Islet precursor cell (in vitro differentiated cells): ENCODE measurements around the gene UBALD2.
A peak's percentile ranks its signal among the peaks of the same experiment; 100 is the strongest.
"Not testable (repeated sequence)": the region's sequence is repeated elsewhere in the genome, so short reads cannot be mapped to it uniquely, and the experiment has no call there.

Source experiments
- DNase-seq: peaks from one replicate; pipeline ENCODE4 v3.0.0-alpha.2; 2018

The UBALD2 gene

DNA sequence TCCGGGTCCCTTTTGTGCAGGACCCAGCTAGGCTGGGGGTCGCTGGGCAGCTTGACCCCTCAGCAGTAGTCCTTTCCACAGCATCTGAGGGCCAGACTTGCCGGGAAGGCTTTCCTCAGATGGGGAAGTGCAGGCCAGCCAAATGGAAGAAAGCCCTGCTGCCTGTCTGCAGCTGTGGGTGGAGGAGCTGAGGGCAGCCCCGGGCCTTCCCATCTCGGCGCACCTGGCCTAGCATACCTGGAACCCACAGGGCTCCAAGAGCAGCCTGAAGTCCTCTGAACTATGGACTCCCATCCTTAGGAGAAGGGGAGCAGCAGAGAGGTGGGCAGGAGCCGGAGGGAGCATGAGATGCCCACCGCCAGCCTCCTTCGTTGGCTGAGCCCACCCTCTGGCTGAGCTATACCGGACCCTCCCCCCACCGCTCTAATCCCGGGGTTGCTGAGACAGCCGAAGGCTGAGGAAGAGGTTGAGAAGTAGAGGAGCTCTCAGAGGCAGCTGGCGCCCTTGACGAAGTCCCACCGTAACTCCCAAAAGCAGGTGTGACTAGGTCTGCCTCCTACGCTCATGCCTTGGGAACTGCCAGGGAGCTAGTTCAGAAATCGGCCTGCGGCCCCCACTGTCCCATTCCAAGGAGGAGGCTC, 13.2 kb downstream of the UBALD2 start:
- no peak for DNase-seq

DNA sequence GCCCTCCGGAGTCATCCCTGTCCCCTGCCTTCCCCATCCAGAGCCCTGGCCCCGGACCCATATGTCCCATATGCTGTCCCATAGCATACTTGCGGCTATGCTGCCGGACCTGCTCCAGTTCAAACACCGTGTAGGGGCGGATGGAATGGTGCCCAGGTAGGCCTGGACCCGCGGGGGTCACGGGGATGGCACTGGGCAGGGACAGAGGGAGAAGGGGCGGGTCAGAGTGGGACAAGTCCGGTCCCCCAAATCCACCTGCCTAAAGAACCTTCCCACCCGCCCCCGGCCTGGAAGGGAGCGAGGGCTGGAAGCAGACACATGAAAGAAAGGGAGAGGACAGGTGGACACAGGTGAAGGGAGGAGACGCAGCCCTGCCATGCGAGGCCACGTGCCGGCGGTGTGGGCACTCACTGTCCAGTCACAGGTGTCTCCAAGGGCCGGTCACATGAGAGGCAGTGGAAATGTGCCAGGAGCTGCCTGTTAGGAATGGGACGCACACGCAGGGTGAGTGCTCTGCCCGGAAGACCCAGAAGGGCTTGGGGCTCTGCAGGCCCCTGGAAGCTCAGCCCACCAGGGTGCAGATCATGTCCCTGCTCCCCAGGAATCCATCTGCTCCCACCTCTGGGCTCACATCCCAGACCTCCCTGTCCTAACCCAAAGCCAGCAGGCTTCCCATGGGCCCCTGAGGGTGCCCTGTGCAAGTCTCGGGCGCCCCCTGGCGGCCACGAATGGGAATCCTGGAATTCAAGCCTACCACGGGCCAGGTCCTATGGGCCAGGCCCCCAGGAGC, 14.0 kb downstream of the UBALD2 start:
- DNase-seq = peak; percentile 96

DNA sequence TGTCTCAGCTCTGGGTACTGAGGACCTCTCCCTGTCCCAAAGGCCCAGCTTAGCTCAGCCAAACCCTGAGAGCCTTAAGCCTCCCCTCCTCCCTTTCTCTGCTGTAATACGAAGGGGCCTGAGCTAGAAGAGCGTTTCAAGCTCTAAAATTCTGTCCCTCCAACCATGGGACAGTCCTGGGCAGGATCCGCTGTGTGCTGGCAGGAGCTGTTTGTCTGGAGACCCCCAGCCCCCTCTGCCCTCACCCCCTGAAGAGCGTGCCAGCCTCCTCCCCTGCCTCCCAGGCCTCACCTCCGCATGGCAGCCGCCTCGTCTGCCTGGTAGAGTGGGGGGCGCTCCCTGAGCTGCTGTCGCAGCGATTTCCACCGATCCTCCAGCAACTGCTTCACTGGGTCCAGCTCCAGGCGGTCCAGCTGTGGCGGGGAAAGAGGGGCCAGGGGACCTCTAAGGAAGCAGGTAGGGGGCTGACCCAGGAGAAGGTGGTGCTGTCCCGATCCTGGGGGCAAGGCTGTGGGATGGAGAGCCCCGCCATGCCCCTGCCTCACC, 14.7 kb downstream of the UBALD2 start:
- no peak for DNase-seq

DNA sequence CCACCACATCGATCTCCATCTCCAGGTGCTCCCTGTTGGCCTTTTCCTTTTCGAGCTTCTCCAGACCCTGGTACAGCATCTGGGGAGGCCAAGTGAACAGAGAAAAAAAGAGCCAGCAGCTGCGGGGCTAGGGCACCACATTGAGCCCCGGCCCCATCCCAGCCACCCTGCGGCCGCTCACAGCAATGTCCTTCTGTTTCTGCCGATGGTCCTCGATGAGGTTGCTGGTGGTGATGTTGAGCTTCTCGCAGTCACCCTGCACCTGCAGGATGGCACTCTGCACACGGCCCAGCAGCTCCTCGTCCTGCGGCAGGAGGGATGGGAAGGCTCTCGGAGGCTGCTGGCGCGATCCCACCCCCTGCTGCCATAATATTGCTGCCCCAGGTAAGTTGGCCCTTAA, 15.5 kb downstream of the UBALD2 start:
- DNase-seq = no peak

DNA sequence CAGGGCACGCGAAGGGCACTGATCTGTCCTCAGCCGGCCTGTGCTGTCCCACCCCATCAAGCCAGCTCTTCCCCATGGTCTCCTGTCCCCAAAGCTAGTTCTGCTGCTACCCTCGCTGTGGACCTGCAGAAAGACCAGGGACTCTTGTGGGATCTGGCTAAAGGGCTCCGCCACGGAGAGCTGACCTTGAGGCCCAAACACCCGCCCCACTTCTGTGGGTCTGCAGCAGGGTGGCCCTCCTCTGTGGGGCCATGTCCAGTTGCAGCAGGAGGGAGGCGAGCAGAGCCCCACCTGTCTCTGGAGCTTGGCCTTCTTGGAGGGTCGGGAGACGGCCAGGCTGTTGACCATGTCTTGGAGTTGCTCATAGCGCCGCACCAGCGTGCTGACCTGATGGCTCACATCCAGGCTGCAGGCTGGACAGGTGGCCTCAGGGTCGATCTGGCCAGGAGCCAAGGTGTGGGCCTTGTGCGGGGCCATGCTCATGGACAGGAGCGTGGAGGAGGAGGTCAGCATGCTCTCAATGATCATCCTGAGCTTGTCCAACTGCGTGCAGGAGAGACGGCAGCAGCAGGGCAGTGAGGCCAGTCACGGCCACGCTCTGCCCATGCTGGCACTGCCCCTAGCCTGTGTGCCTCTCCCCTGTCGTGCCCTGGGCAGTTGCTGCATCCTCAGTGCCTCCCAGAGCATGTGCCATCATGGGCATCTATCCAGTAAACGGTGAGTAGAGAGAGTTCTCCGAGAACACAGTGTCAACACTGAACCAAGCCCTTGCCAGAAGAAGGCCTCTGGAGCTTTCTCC, 16.6 kb downstream of the UBALD2 start:
- no peak for DNase-seq

DNA sequence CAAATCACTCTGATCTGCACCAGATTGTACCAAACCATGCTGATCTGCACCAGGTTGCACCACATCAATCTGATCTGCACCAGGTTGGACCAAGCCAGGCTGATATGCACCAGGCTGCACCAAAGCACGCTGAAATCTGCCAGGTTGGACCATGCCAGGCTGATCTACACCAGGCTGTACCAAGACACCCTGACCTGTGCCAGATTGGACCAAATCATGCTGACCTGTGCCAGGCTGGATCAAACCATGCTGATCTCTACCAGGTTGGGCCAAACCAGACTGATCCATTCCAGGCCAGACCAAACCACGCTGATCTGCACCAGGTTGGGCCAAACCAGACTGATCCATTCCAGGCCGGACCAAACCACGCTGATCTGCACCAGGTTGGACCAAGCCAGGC, 27.4 kb downstream of the UBALD2 start:
- no peak for DNase-seq

DNA sequence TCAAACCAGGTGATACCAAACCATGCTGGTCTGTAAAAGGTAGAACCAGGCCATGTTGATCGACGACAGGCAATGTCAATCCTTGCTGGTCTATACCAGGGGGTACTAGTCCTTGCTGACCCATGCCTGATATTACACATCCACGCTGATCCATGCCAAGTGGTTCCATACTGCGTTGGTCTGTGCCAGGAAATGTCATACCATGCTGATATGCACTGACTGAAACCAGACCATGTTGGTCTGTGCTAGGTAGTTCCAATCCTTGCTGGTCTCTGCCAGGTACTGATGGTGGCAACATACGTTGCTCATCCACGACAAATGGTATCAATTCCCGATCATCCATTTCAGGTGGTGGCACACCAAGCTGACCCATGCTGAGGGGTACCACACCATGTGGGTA, 28.0 kb downstream of the UBALD2 start:
- DNase-seq = no peak

DNA sequence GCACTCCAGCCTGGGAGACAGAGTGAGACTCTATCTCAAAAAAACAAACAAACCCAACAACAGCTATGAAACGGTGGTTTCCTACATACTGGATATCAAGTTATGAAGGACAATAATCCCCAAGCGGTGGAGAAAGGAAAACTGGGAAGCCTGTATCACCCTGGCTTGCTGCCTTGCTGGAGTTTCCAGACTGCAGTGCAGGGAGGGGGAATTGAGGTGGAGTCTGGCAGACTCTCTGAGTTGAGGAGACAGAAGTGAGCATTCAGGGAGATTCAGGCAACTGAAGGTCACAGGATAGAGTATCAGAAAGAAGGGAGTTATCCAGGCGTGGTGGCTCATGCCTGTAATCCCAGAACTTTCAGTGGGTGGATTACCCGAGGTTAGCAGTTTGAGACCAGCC, 31.0 kb downstream of the UBALD2 start:
- DNase-seq = no peak

DNA sequence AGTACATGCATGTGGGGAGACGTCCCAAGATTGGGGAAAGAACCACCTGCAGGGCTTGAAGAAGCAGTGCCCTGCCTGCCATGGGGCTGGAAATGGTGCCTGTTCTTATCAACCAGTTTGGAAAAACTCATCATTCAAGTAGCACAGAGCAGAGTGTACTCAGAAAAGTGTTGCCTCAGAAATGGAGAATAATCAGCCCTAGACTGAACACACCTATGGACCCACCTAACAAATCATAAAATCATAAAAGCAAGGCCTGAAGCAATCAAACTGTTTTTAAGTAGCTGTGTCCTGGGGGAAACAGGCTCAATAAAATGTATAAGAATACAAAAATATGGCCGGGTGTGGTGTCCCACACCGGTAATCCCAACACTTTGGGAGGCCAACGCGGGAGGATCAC, 31.7 kb downstream of the UBALD2 start:
- no peak for DNase-seq

DNA sequence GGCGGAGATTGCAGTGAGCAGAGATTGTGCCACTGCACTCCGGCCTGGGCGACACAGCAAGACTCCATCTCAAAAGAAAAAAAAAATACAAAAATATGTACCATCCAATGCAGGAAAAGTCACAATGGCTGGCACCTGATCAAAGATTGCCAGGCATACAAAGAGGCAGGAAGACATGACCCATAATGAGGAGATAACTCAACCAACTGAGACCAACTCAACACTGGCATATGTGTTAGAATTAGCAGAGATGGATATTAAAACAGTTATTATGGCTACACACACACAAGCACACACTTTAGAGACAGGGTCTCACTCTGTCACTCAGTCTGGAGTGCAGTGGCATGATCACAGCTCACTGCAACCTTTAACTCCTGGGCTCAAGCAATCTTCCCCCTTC, 32.3 kb downstream of the UBALD2 start:
- DNase-seq = no peak

DNA sequence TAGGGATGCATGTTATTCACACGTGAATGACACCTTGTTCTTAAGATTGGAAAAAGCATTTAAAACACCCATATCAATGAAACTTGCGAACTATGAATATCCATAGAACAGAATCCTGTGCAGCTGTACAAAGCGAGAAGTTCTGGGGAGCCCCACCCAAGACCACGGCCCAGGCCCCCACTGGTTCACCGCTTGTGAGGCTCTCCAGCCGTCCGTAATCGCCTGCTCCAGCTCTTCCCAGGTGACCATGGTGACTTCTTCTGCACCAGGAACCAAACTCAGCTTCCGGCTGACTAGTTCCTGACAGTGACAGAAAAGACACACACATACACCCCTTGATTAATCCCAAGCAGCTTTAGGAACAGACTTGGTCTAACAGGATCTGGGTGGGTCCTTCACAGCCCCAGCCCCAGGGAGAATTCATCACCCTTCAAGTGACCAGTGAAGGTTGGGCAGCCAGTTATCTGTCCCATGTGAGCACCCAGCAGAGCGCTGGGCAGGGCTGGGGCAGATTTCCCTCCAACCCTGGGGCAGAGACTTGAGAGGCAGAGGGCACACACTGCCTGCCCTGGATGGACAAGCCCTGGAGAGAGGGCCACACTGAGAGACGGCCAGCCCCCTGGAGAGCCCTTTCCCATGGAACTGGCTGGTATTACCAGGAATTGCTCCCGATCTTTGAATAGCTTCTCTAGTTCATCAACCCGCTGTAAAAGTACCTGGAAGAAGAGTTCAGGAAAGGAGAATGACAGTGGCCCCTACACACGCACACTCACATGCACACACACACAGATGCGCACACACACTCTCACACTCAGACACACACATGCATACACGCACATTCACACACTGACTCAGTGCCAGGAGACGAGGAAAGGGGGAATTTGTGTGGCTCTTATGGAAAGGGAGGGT, 39.3 kb downstream of the UBALD2 start:
- DNase-seq = peak; percentile 55

DNA sequence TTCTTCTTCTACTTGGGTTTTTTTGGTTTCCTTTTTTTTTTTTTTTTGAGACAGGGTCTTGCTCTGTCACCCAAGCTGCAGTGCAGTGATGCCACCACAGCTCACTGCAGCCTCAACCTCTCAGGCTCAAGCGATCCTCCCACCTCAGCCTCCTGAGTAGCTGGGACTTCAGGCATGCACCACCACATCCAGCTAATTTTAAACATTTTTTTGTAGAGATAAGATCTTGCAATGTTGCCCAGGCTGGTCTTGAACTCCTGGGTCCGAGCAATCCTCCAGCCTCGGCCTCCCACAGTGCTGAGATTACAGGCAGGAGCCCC, 39.9 kb downstream of the UBALD2 start:
- not testable (repeated sequence) for DNase-seq

DNA sequence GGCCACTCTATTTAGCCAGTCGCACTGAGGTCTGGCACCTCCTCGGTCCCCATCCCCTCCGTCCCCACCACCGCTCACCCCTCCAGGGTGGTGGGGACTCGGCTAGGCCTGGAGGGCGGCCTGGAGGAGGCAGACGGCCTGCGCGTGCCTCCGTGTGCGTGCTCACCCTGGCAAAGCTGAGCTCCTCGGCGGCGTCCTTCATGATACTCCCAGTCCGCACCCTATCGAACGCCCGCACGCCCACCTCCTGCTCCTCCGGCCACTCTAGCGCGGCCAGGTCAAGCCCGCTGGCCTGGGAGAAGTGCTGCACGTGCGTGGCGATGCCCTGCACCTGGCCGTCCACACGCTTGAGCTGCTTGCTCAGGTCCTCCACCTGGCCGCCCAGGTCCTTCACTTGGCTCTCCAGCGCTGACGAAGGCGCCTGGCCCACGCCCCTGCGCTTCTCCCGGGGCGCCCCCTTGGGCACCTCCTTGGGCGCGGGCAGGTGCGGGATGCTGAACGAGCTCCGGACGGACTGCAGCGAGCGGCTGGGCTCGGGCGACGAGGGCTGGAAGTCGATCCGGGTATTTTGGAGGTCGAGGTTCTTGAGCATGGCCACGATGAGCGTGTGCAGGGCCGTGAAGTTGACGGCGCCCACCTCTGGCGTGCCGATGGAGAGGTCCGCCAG, 42.3 kb downstream of the UBALD2 start:
- no peak for DNase-seq

DNA sequence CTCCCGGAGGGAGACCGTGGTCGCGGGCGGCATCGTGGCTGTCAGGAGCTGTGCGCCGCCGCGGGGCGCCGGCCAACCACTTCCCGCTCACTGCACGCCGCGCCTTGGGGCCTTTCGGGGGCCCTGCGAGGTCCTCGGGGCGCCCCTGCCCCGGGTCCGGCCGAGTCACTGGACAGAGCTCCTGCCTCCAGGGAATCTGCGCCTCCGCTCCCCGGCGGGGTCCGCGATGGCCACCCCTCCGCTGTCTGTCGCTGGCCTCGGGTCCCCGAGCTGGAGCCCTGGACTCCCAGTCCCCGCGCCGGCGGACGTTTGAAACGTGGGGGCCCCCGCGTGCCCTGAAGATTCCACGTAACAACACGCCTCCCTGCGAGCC, 42.8 kb downstream of the UBALD2 start, which contains the start of gene QRICH2:
TSS of gene QRICH2 (minus strand) at position 311 of the 373 bp plus-strand sequence. CDS start at position 33, 278 bp downstream.
- DNase-seq = no peak

DNA sequence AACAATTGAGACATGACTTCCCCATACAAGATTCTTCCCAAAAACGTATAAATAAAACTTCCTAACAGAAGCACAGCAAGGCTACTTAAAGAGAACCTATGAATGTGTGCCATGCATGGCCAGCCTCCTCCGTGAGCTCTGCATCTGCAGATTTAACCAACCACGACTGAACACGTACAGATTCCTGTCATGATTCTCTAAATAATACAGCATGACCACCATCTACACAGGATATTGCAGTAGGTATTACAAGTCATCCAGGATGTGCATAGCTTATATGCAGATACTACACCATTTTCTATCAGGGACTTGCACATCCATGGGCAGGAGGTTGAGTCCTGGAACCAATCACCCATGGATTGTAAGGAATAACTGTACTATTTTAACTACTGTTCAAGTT, 44.3 kb downstream of the UBALD2 start:
- DNase-seq = no peak

DNA sequence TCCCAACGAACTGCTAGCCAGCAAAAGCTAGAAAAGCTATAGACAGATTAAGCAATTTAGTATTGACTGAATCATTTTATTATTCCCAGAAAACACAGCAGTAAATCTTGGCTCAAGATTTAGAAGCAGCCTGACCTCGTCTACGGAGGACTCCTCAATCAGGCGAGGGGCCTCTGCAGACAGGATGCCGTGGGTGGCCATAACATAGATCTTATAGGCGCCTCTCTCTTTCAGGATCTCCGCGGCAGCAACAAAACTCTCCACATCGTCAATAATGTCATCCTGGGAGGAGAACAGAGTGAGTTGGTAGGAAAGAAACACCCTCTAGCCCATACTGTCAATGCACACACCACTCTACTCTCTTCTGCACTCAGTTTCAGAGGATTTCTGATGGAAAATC, 47.6 kb downstream of the UBALD2 start:
- no peak for DNase-seq

DNA sequence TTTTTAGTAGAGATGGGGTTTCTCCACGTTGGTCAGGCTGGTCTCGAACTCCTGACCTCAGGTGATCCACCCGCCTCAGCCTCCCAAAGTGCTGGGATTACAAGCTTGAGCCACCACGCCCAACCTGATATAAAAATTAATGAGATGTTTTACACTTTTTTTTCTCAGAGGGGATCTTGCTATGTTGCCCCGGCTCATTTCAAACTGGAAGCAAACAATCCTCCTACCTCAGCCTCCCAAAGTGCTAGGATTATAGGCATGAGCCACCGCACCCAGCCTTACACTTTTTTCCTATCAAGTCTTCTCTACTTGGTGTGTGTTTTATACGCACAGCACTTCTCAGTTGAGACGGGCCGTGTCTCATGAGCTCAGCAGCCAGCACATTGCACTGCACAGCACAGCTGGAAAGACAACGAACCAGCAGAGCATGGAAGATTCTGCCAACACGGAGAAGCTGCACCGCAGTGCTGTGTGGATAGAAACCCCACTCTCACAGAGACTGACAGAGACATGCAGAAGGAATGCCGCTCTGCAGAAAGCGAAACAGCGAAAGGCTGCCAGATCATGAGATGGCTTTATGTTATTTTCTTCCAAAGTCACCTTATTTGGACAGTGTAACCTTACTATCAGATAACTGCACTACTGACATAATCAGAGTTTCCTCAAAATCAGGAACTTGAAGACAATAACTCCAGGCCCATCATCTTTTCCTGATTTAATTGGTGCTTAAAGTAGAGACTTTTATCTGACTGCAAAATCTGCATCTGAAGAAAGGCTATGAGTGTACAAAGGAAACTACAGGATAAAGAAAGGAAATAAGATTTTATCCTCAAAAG, 49.5 kb downstream of the UBALD2 start:
- DNase-seq = no peak

DNA sequence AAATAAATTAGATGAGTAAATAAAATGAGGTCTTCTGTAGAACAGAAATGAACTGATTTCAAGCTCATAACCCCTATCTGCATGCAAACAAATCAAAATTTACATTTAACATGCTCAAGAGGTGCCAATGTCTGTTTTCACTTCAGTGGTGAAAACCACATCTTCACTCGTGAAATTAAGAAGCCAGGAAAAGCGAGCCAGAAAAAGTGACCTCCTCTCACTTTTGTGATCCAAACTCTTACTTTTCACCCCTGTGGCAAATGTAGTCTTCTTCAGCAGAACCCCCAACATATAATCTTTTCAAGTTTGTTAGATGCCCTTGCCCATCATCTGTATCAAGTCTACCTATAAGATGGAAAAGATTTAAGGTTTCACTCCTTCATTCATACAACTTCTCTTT, 52.4 kb downstream of the UBALD2 start:
- DNase-seq = no peak

DNA sequence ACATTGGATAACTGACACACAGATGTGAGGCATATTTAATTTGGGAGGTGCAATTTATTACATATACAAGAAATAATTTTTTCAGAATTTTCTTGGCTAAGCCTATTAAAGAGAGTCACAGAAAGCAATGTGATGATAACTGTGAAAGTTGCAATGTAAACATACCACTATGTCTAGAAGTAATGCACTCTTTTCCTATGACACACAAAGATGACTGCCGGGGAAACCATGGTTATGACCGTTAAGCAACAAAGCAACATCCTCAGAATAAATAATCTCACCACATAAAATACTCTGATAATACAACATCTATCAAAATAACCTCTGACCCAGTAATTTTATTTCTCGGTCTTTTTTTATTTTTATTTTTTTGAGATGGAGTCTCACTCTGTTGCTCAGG, 53.4 kb downstream of the UBALD2 start:
- no peak for DNase-seq
